Activated naive CD8-positive, alpha-beta T cell (primary cell): Measurements from ENCODE around the gene YBX1.
"Not testable (repeated sequence)": the region's sequence is repeated elsewhere in the genome, so short reads cannot be mapped to it uniquely, and the experiment has no call there.

Experiments
- H3K27ac Mint-ChIP-seq: one replicate; pipeline ENCODE4 v1.8.0; 2021; ENCODE audit warnings: mixed read lengths
- H3K27me3 Mint-ChIP-seq: one replicate; pipeline ENCODE4 v1.8.0; 2021; ENCODE audit warnings: mixed read lengths
- H3K36me3 Mint-ChIP-seq: one replicate; pipeline ENCODE4 v1.8.0; 2021; ENCODE audit warnings: mixed read lengths
- H3K4me1 Mint-ChIP-seq: one replicate; pipeline ENCODE4 v1.8.0; 2021; ENCODE audit warnings: low read depth, mixed read lengths
- H3K4me3 Mint-ChIP-seq: one replicate; pipeline ENCODE4 v1.8.0; 2021; ENCODE audit warnings: mild to moderate bottlenecking, mixed read lengths
- H3K9me3 Mint-ChIP-seq: one replicate; pipeline ENCODE4 v1.8.0; 2021; ENCODE audit warnings: low read depth, mixed read lengths

Gene YBX1

DNA sequence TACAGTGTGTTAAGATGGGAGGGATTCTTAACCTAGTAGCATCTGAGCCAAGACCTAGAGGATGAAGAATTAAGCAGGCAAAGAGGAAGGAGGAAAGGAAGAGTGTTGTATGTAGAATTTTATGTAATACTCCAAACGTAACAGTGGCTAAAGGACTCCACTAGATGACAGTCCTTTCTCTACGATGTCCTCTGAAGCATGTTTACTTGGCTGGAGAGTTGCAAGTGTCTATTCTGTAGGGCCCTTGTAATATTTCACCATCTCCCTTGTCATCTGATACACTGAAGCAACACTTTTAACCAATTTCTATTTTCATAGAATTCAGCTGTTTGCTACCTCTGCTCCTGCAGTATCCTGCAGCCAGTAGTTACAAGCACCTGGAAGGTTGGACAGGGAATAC is 2.2 kb upstream of the YBX1 start:
- Mint-ChIP-seq H3K4me1 (peaks cover 33% of the 10 kb centered on the region), H3K27ac (no peak overlapping the region), H3K4me3 (peak overlapping the region; percentile 98), H3K27me3 (no peaks in the 10 kb centered on the region), H3K9me3 (no peaks in the 10 kb centered on the region), H3K36me3 (peaks cover 20% of the 10 kb centered on the region)

DNA sequence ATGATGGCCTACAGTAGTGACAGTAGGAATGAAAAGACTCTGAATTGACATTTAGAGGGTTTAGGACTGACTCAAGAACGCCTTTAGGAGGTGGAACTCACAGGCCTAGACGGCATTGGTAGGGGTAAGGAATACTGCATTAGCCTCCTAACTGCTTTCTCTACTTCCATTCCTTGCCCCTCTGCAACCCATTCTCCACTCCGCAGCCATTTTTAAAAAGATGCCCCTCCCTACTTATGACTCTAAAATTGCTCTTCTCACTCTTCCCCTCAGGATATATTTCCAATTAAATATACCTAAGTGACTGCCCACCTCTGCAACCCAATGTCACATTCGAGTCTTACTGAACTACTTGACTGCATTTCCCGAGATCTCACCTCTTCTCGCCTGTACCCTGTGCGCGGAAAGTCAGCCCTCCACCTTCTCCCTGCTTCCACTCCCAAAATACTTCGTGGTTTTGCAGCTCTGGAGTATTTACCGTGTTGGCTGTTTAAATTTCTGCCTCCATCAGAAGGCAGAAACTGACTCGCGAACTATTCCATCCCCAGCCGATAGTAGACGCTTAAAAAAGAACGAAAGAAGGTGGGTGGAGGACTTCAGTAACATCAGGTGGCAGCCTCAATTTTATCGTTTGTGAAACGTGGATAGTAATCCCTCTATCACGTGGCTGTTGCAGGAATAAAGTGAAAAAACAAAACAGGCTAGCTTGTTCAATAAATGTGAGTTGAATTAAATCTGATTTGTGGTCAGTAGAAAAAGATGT is 1.1 kb upstream of the YBX1 start:
- H3K27me3 Mint-ChIP-seq = no peaks in the 10 kb centered on the region
- peaks cover 43% of the 10 kb centered on the region for H3K4me1 Mint-ChIP-seq
- no peaks in the 10 kb centered on the region for H3K9me3 Mint-ChIP-seq
- peak overlapping the region; percentile 98 for H3K4me3 Mint-ChIP-seq
- H3K36me3 Mint-ChIP-seq = peaks cover 22% of the 10 kb centered on the region
- H3K27ac Mint-ChIP-seq = peak overlapping the region; percentile 99

DNA sequence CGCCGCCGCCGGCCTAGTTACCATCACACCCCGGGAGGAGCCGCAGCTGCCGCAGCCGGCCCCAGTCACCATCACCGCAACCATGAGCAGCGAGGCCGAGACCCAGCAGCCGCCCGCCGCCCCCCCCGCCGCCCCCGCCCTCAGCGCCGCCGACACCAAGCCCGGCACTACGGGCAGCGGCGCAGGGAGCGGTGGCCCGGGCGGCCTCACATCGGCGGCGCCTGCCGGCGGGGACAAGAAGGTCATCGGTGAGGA is 193 bp downstream of the YBX1 start:
- peaks cover 55% of the 10 kb centered on the region for H3K4me1 Mint-ChIP-seq
- H3K36me3 Mint-ChIP-seq = peaks cover 22% of the 10 kb centered on the region
- peak overlapping the region; percentile 99 for H3K27ac Mint-ChIP-seq
- not testable (repeated sequence) for H3K27me3 Mint-ChIP-seq, H3K9me3 Mint-ChIP-seq
- peak overlapping the region; percentile 98 for H3K4me3 Mint-ChIP-seq

DNA sequence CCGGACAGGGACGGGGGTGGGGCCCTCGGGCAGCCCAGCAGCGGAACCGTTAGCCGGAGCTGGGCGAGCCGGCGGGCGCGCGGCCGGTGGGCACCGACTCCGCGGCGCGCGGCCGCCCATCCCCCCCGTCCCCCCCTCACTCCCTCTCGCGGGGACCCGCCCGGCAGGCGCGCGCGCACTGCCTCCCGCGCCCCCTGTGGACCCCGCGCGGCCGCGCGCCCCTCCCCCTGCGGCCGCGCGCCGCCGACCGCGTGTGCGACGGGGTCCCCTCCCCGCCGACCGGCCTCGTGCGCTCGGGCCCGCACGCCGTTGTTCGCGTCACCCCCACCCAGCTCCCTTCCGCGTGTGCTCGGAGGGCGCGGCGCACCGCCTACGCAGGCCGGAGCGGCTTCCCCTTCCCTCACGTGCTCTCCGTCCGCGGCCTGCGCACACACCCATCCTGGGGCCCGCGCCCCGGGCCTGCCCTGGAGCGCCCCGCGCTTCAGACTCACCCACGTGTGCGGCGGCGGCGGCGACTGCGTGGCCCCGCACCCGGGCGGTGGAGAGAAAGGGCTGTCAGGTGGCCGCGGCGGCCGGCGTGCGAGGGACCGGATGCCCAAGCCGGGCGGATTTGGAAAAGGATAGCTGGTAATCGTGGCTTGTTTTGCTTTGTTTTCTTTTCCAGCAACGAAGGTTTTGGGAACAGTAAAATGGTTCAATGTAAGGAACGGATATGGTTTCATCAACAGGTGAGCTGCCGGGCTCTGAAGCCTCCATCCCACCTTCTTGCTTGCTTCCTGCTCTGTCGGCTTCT is 717 bp downstream of the YBX1 start:
- Mint-ChIP-seq H3K27me3 (no peaks in the 10 kb centered on the region), H3K36me3 (peaks cover 26% of the 10 kb centered on the region), H3K27ac (peak overlapping the region; percentile 95), H3K4me1 (peaks cover 60% of the 10 kb centered on the region), H3K9me3 (no peaks in the 10 kb centered on the region), H3K4me3 (peak overlapping the region; percentile 99)

DNA sequence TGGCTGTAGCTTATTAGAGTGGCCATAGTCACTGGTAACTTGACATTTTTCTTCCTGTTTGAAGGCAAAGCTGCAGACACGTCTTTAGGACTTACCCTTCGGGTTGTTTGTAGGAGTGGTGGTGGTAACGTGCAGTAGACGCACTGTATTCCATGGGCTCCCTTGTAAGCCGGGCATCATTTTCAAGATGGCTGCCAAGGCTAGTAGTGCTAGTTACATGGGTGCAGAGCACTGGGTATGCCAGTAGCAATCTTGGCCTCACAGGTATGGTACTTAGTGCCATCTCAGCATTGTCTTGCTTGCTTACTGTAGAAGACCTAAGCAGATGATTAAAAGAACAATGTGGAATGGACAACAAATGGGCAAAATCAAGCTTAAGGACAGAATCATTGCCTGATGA is 1.9 kb downstream of the YBX1 start:
- H3K27me3 Mint-ChIP-seq = no peaks in the 10 kb centered on the region
- peak overlapping the region; percentile 99 for H3K4me3 Mint-ChIP-seq
- H3K36me3 Mint-ChIP-seq = peaks cover 28% of the 10 kb centered on the region
- peaks cover 72% of the 10 kb centered on the region for H3K4me1 Mint-ChIP-seq
- peak overlapping the region; percentile 95 for H3K27ac Mint-ChIP-seq
- no peaks in the 10 kb centered on the region for H3K9me3 Mint-ChIP-seq

DNA sequence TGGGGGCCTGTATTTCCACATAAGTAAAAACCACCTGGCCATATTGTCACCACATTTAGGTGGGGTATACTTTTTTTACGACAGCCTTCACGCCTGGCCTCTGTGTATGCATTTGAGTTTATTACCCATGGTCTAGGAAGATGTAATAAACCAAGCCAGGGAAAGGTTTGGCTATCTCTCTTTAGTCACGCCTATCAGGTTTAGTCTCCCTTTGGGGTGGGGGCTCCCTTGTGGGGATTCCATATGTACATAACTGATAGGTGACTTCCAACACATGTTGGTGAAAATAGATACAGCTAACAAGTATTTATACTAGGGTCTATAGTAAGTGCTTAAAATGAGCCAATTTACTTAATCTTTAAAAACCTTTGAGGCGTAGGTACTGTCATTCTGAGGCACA is 4.2 kb downstream of the YBX1 start:
- Mint-ChIP-seq H3K36me3 (peaks cover 28% of the 10 kb centered on the region), H3K4me1 (peaks cover 78% of the 10 kb centered on the region), H3K9me3 (no peaks in the 10 kb centered on the region), H3K27me3 (no peaks in the 10 kb centered on the region), H3K4me3 (peak overlapping the region; percentile 99), H3K27ac (peak overlapping the region; percentile 61)

DNA sequence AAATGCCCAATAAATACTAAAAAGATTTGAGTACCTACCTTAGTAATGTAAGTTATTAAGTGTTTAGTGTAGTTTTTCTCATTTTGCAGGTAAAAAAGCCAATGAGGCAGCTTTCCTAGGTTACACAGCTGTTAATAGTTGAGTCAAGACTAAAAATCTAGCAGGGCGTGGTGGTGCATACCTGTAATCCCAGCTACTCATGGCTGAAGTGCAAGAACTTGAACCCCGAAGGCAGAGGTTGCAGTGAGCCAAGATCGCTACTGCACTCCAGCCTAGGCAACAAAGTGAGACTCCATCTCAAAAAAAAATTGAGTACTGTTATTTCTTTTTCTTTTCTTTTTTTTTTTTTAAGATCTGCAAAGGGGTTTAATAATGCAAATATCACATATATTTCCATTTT is 7.7 kb downstream of the YBX1 start:
- no peaks in the 10 kb centered on the region for H3K9me3 Mint-ChIP-seq
- H3K27me3 Mint-ChIP-seq = no peaks in the 10 kb centered on the region
- H3K4me3 Mint-ChIP-seq = peak overlapping the region; percentile 70
- peaks cover 14% of the 10 kb centered on the region for H3K36me3 Mint-ChIP-seq
- H3K27ac Mint-ChIP-seq = peak overlapping the region; percentile 28
- peaks cover 94% of the 10 kb centered on the region for H3K4me1 Mint-ChIP-seq

DNA sequence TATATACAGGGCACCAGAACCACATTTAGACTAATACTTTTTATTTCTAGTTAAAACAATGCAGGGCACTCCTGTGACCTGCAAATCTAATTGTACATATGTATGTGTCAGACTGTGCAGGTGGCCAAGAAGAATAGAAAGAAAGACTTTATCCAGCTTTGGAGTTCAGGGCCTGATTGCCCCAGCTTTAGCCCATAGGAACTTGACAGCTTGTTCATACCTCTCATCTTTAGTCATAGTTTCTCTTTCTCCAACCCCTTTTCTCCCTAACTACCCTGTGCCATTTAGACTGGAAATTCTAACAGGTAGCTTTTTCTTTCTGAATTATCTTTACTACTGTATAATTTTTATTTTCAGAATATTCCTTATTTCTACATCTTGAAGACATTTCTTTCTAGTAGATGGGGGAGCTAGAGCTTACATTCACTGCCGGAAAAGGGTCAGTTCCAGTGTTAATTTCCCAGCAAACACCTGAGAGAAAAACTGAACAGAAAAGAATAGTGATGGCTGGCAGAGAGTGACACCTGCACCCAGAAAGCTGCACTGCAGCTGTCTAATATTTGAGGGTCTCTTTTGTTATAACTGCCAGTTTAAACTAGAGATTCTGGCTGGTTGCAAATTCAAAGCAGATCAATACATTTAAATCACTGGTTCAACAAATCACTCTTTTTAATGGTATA is 8.4 kb downstream of the YBX1 start:
- H3K4me3 Mint-ChIP-seq = peak overlapping the region; percentile 70
- H3K4me1 Mint-ChIP-seq = peaks cover 94% of the 10 kb centered on the region
- no peaks in the 10 kb centered on the region for H3K9me3 Mint-ChIP-seq
- no peaks in the 10 kb centered on the region for H3K27me3 Mint-ChIP-seq
- H3K27ac Mint-ChIP-seq = peak overlapping the region; percentile 28
- peaks cover 11% of the 10 kb centered on the region for H3K36me3 Mint-ChIP-seq

DNA sequence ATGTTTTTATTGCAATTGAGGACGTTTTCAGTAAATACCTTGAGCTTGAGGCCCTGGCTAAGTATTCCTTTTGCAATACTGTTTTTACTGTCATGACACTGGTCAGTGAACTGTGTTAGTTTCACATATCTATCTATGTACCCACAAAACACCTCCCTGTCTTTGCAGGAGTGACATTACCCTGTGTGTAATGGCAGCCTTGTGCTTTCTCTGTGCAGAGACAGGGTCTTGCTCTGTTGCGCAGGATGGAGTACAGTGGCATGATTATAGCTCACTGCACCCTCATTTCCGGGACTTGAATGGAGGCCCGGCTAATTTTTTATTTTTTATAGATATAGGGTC is 8.9 kb downstream of the YBX1 start:
- peak overlapping the region; percentile 54 for H3K27ac Mint-ChIP-seq
- H3K9me3 Mint-ChIP-seq = no peaks in the 10 kb centered on the region
- H3K4me3 Mint-ChIP-seq = peak overlapping the region; percentile 70
- no peaks in the 10 kb centered on the region for H3K27me3 Mint-ChIP-seq
- peaks cover 13% of the 10 kb centered on the region for H3K36me3 Mint-ChIP-seq
- peaks cover 94% of the 10 kb centered on the region for H3K4me1 Mint-ChIP-seq

DNA sequence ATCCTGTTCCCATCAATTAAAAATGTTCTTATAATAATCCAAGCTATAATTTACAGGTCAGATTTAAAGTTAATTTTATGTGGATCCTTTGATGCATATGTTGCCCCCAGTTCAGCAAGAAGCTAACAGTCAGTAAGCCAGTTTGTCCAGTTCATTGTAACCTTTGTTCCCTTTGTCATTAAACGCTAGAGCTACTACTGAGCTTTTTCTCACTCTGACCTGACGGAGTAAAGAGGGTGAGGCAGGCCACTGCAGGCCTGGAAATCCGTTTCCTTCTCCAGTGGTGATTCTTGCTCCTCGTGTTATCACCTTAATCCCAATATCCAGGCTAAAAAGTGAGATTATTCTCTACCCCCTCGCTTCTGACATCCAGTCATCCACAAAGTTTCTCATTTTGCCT is 10.2 kb downstream of the YBX1 start:
- Mint-ChIP-seq H3K27me3 (no peaks in the 10 kb centered on the region), H3K4me1 (peaks cover 86% of the 10 kb centered on the region), H3K36me3 (peaks cover 13% of the 10 kb centered on the region), H3K9me3 (no peaks in the 10 kb centered on the region), H3K27ac (peak overlapping the region; percentile 72), H3K4me3 (peak overlapping the region; percentile 63)

DNA sequence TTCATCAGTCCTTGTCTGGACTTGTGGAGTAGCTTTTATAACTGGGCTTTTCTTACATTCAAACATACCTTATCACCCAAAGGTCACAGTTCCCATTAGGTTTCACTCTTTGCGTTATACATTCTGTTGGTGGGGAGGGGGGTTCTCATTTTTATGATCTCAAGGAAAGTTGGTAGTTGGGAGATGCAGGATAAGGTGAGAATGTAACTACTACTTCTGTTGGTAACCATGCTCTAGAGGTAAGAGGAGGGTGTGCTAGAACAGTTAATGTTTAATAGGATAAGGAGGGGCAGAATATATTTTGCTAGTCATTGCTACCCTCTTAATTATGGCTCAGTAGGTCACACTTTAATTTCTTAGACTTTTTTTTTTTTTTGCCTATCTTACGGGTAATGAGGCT is 10.7 kb downstream of the YBX1 start:
- Mint-ChIP-seq H3K27me3 (no peaks in the 10 kb centered on the region), H3K9me3 (no peaks in the 10 kb centered on the region), H3K4me3 (peak overlapping the region; percentile 63), H3K27ac (peak overlapping the region; percentile 72), H3K36me3 (peaks cover 9% of the 10 kb centered on the region), H3K4me1 (peaks cover 82% of the 10 kb centered on the region)

DNA sequence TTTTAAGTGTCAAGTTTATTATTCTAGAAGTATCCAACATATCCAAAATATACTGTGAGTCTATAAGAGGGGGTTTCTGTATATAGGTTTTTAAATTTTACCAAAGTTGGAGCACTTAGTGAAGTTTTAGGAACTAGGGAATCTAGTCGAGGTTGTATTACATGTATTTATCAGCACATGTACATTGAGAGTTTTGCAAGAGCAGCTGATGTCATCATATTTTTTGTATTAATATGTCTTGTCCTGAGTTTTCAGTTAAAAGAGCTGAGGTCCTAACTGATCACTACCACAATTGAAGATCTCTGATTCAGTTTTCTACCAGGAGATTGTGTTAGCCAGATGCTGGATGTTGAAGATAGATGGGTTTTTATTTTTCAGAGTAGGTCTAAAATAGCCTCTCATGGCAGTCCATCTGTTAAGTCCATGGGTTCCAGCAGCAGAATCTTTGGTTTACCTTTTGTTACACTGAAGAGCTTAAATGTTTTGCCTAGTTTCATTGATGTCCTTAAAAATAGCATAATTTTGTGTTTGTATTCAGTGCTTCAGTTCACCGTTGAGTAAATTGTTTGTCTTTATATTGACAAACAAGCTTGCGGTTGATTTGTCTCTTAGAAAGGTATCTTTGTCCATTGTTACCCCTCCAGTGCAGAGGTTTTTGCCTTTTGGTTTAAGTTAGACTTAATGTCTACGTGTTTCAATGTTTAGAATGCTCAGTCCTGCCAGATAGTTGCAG is 16.0 kb downstream of the YBX1 start:
- no peaks in the 10 kb centered on the region for H3K9me3 Mint-ChIP-seq
- H3K4me1 Mint-ChIP-seq = peaks cover 38% of the 10 kb centered on the region
- H3K36me3 Mint-ChIP-seq = peaks cover 16% of the 10 kb centered on the region
- H3K27ac Mint-ChIP-seq = peak overlapping the region; percentile 28
- no peaks in the 10 kb centered on the region for H3K27me3 Mint-ChIP-seq
- no peak overlapping the region for H3K4me3 Mint-ChIP-seq

DNA sequence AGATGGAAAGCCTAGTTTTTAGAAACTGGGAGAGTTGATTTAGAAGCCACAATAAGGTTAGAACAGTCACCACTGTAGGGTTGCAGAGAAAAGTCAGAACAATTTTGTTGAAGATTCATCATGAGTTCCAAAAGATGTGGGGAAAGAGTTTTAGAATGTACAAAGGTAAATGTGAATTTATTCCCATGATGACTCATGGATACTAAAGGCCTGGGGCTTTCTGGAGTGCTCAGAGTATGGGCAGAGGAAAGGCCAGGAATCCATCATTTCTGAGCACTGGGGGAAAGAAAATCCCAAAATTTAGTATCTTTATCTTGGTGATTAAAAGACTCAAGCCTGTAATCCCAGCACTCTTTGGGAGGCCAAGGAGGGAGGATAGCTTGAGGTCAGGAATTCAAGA is 17.8 kb downstream of the YBX1 start:
- H3K4me1 Mint-ChIP-seq = peaks cover 24% of the 10 kb centered on the region
- peaks cover 21% of the 10 kb centered on the region for H3K36me3 Mint-ChIP-seq
- peak overlapping the region; percentile 75 for H3K27ac Mint-ChIP-seq
- H3K27me3 Mint-ChIP-seq = no peaks in the 10 kb centered on the region
- no peaks in the 10 kb centered on the region for H3K9me3 Mint-ChIP-seq
- H3K4me3 Mint-ChIP-seq = no peak overlapping the region

DNA sequence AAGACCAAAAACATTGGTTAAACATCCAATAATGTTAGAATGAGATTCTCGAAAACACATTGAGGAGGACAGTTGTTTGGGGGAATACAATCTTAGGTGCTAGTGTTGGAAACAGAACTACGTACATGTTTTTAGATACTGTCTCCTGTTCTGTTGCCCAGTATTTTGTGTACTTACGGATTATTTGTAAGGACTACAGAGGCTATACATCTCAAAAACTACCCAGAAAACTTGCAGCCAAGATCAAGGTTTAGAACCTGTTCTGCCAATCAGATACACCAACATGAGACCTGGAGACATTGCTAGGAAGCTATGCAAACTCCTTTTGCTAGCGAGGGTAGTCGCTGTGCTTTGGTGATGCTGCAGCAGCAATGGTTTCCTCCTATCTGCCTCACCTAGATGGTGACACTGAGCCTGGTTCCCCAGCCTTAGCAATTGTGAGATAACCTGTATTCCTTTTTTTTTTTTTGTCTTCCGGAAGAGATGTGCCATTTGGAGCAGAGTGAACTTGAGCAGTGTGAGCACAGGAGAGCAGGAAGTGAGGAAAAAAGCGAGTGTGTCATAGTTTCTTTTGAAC is 21.8 kb downstream of the YBX1 start:
- Mint-ChIP-seq H3K4me3 (no peak overlapping the region), H3K9me3 (no peaks in the 10 kb centered on the region), H3K4me1 (peaks cover 5% of the 10 kb centered on the region), H3K27me3 (no peaks in the 10 kb centered on the region), H3K36me3 (peaks cover 33% of the 10 kb centered on the region), H3K27ac (peak overlapping the region; percentile 11)
